ENCODE measurements around the gene DAZAP1. TPM values are rescaled to one million over a fixed set of nuclear protein-coding genes. Genes with fewer than 3 reads are reported as not detected.

The DAZAP1 gene
- total and polyA plus RNA-seq, 4 donors, result 5.4 to 45.0 (median 29.7) TPM

DNA sequence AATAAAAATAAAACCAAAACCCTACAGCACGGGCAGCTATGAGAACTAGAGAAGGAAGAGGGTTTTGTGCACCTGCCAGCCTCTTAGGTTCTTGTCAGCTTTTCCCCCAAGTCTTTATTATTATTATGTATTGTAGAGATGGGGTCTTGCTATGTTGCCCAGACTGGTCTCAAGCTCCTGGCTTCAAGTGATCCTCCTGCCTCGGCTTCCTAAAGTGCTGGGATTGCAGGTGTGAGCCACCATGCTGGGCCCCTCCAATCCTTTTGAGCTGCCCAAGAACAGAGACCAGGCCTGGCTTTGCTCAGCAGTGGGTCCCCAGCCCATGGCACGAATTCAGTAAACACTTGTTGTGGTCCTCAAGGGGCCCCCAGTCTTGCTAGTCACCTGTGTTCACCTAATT lies 25.1 kb upstream of the DAZAP1 start:
- no peaks in the 10 kb centered on the region for H3K27me3 ChIP-seq (ENCODE audit: control insufficient read depth in 4 of 4, insufficient read depth in 4 of 4, low read length in 3 of 4)
- whole genome bisulfite sequencing, result 90% methylated on average over 3 of the region's 3 CpGs
- no peak overlapping the region for H3K9ac ChIP-seq (ENCODE audit: low read depth in 1 of 2, low read length in 2 of 2)

DNA sequence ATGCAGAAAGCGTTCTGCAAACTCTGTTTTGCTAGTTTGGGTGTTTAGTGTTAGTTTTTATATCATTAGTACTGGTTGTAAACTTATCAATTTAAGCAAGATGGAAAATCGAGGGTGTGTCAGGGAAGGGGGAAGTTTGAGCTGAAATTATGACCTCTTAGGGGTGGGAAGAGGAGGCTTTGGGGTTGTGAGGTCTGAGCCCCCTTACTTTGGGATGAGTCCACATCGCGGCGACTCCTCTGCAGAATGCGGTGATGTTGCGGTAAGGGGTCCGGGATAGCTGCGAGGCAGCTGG lies 24.4 kb upstream of the DAZAP1 start:
- 11% methylated on average over 9 of the region's 9 CpGs for WGBS
- Histone ChIP-seq H3K36me3 (ENCODE audit: control insufficient read depth in 4 of 4, insufficient read depth in 3 of 4, low read depth in 1 of 4, low read length in 3 of 4) (peaks cover 0 to 1% (median 0%) of the 10 kb centered on the region in 4 donors), H3K4me3 (ENCODE audit: low read depth in 1 of 3, low read length in 3 of 3) (no peak overlapping the region), H3K4me1 (ENCODE audit: control insufficient read depth in 4 of 4, insufficient read depth in 4 of 4, low read length in 3 of 4) (peaks cover 3 to 25% (median 12%) of the 10 kb centered on the region in 4 donors), H3K27me3 (ENCODE audit: control insufficient read depth in 4 of 4, insufficient read depth in 4 of 4, low read length in 3 of 4) (no peaks in the 10 kb centered on the region), H3K27ac (ENCODE audit: low read depth in 1 of 2, low read length in 2 of 2) (no peak overlapping the region), H3K9ac (ENCODE audit: low read depth in 1 of 2, low read length in 2 of 2) (no peak overlapping the region), H3K9me3 (ENCODE audit: control insufficient read depth in 4 of 4, low read length in 3 of 4) (no peaks in the 10 kb centered on the region)
- TF ChIP-seq, protein P1, sequence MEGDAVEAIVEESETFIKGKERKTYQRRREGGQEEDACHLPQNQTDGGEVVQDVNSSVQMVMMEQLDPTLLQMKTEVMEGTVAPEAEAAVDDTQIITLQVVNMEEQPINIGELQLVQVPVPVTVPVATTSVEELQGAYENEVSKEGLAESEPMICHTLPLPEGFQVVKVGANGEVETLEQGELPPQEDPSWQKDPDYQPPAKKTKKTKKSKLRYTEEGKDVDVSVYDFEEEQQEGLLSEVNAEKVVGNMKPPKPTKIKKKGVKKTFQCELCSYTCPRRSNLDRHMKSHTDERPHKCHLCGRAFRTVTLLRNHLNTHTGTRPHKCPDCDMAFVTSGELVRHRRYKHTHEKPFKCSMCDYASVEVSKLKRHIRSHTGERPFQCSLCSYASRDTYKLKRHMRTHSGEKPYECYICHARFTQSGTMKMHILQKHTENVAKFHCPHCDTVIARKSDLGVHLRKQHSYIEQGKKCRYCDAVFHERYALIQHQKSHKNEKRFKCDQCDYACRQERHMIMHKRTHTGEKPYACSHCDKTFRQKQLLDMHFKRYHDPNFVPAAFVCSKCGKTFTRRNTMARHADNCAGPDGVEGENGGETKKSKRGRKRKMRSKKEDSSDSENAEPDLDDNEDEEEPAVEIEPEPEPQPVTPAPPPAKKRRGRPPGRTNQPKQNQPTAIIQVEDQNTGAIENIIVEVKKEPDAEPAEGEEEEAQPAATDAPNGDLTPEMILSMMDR (IDR thresholded peaks at IDR 0.05; ENCODE audit: low read depth, low read length, missing input control), result no peak
- TF ChIP-seq, protein P2, sequence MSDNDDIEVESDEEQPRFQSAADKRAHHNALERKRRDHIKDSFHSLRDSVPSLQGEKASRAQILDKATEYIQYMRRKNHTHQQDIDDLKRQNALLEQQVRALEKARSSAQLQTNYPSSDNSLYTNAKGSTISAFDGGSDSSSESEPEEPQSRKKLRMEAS (IDR thresholded peaks at IDR 0.05), result no peak
- TF ChIP-seq SP1 (IDR thresholded peaks at IDR 0.05) (no peak), FOXA2 (IDR thresholded peaks at IDR 0.05) (no peak)
- no peak for DNase-seq (ENCODE audit: low spot score)

More for the DNA sequence above, 25.1 kb upstream of the DAZAP1 start:
- TF ChIP-seq, protein P1 (IDR thresholded peaks at IDR 0.05; ENCODE audit: low read depth, low read length, missing input control), result no peak
- TF ChIP-seq FOXA2 (IDR thresholded peaks at IDR 0.05), result no peak
- no peak for TF ChIP-seq TAF1 (conservative IDR thresholded peaks at IDR 0.05)
- TF ChIP-seq YY1 (IDR thresholded peaks at IDR 0.05), result no peak
- no peak for TF ChIP-seq HNF4G (IDR thresholded peaks at IDR 0.05)
- TF ChIP-seq, protein P2 (IDR thresholded peaks at IDR 0.05), result no peak
- TF ChIP-seq GABPA (IDR thresholded peaks at IDR 0.05 in 1 of 2, conservative IDR thresholded peaks at IDR 0.05 in 1 of 2), result no peak
- no peak for TF ChIP-seq JUND (IDR thresholded peaks at IDR 0.05)
- TF ChIP-seq, protein P3, sequence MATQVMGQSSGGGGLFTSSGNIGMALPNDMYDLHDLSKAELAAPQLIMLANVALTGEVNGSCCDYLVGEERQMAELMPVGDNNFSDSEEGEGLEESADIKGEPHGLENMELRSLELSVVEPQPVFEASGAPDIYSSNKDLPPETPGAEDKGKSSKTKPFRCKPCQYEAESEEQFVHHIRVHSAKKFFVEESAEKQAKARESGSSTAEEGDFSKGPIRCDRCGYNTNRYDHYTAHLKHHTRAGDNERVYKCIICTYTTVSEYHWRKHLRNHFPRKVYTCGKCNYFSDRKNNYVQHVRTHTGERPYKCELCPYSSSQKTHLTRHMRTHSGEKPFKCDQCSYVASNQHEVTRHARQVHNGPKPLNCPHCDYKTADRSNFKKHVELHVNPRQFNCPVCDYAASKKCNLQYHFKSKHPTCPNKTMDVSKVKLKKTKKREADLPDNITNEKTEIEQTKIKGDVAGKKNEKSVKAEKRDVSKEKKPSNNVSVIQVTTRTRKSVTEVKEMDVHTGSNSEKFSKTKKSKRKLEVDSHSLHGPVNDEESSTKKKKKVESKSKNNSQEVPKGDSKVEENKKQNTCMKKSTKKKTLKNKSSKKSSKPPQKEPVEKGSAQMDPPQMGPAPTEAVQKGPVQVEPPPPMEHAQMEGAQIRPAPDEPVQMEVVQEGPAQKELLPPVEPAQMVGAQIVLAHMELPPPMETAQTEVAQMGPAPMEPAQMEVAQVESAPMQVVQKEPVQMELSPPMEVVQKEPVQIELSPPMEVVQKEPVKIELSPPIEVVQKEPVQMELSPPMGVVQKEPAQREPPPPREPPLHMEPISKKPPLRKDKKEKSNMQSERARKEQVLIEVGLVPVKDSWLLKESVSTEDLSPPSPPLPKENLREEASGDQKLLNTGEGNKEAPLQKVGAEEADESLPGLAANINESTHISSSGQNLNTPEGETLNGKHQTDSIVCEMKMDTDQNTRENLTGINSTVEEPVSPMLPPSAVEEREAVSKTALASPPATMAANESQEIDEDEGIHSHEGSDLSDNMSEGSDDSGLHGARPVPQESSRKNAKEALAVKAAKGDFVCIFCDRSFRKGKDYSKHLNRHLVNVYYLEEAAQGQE (IDR thresholded peaks at IDR 0.05), result no peak
- TF ChIP-seq HNF4A (conservative IDR thresholded peaks at IDR 0.05), result no peak
- TF ChIP-seq RAD21 (IDR thresholded peaks at IDR 0.05), result no peak
- no peak for TF ChIP-seq RXRA (IDR thresholded peaks at IDR 0.05)
- Histone ChIP-seq H3K4me1 (ENCODE audit: control insufficient read depth in 4 of 4, insufficient read depth in 4 of 4, low read length in 3 of 4) (peaks cover 3 to 25% (median 12%) of the 10 kb centered on the region in 4 donors), H3K36me3 (ENCODE audit: control insufficient read depth in 4 of 4, insufficient read depth in 3 of 4, low read depth in 1 of 4, low read length in 3 of 4) (peaks cover 0 to 3% (median under 1%) of the 10 kb centered on the region in 4 donors), H3K27ac (ENCODE audit: low read depth in 1 of 2, low read length in 2 of 2) (no peak overlapping the region), H3K4me3 (ENCODE audit: low read depth in 1 of 3, low read length in 3 of 3) (no peak overlapping the region), H3K9me3 (ENCODE audit: control insufficient read depth in 4 of 4, low read length in 3 of 4) (no peaks in the 10 kb centered on the region)
- no peak for DNase-seq (ENCODE audit: low spot score)
